HPDE6-E6E7 (cell line): ENCODE data around the gene POLA2.
"Not testable (repeated sequence)": the region's sequence is repeated elsewhere in the genome, so short reads cannot be mapped to it uniquely, and the experiment has no call there.

Source experiments
- DNase-seq: peaks from one replicate; pipeline ENCODE4 v3.0.0; 2011; ENCODE audit warnings: missing footprints; ENCODE audit errors: extremely low spot score

The POLA2 gene

GRCh38 chr11:65261591-65262380, at the start of gene POLA2:
Gene POLA2, plus strand, starts transcription at chr11:65261962. Its CDS starts 331 bp downstream, at chr11:65262293.
- DNase-seq: peak; percentile 98

- no peak for DNase-seq
Measured at GRCh38 chr11:65212226-65212801, 49.4 kb upstream of the POLA2 start.

GRCh38 chr11:65213322-65214211, 48.2 kb upstream of the POLA2 start:
- DNase-seq: no peak

GRCh38 chr11:65214212-65214845, 47.4 kb upstream of the POLA2 start:
- no peak for DNase-seq

GRCh38 chr11:65215441-65216076, 46.2 kb upstream of the POLA2 start:
- DNase-seq: no peak

- DNase-seq: no peak
Measured at GRCh38 chr11:65216830-65217229, 44.9 kb upstream of the POLA2 start.

GRCh38 chr11:65217441-65218423, 44.0 kb upstream of the POLA2 start:
- DNase-seq: no peak

- no peak for DNase-seq
Measured at GRCh38 chr11:65218446-65218845, 43.3 kb upstream of the POLA2 start.

- no peak for DNase-seq
Measured at GRCh38 chr11:65219930-65220213, 41.9 kb upstream of the POLA2 start.

GRCh38 chr11:65221026-65221425, 40.7 kb upstream of the POLA2 start:
- no peak for DNase-seq

- no peak for DNase-seq
Measured at GRCh38 chr11:65223011-65223410, 38.8 kb upstream of the POLA2 start.

GRCh38 chr11:65224930-65225278, 36.9 kb upstream of the POLA2 start:
- peak; percentile 69 for DNase-seq

- peak; percentile 83 for DNase-seq
Measured at GRCh38 chr11:65225279-65226102, 36.3 kb upstream of the POLA2 start.

- DNase-seq: no peak
Measured at GRCh38 chr11:65226103-65226442, 35.7 kb upstream of the POLA2 start.

- no peak for DNase-seq
Measured at GRCh38 chr11:65227879-65228278, 33.9 kb upstream of the POLA2 start.

GRCh38 chr11:65236194-65237059, 25.3 kb upstream of the POLA2 start:
- no peak for DNase-seq

- not testable (repeated sequence) for DNase-seq
Measured at GRCh38 chr11:65238302-65238701, 23.5 kb upstream of the POLA2 start.

- no peak for DNase-seq
Measured at GRCh38 chr11:65241134-65241533, 20.6 kb upstream of the POLA2 start.

GRCh38 chr11:65241692-65242091, 20.1 kb upstream of the POLA2 start:
- DNase-seq: no peak
